HepG2 (cell line): Measurements from ENCODE around the gene TMEM80. TPM values are rescaled to one million over a fixed set of nuclear protein-coding genes. Genes with fewer than 3 reads are reported as not detected.

ENCODE experiments used
- BATF2 ChIP-seq: sonication (generic); formaldehyde crosslinking; IDR thresholded peaks from 2 replicates; pipeline ENCODE4 v1.8.0; 2022; ENCODE audit warnings: mild to moderate bottlenecking, missing genetic modification reagents, moderate library complexity
- BCL3 ChIP-seq: sonication (generic); formaldehyde crosslinking; IDR thresholded peaks from 2 replicates; pipeline ENCODE4 v1.5.1; 2020; ENCODE audit warnings: mild to moderate bottlenecking, missing genetic modification reagents, moderate library complexity
- CCDC6 ChIP-seq: sonication (generic); formaldehyde crosslinking; IDR thresholded peaks from 2 replicates; pipeline ENCODE4 v1.8.1; 2022; ENCODE audit warnings: mild to moderate bottlenecking, missing genetic modification reagents, moderate library complexity
- DR1 ChIP-seq: sonication (generic); formaldehyde crosslinking; IDR thresholded peaks from 2 replicates; pipeline ENCODE4 v1.8.0; 2021; ENCODE audit warnings: mild to moderate bottlenecking, missing genetic modification reagents, inconsistent platforms
- FOXK2 ChIP-seq: fragments of 450-650 bp; IDR thresholded peaks from 2 replicates; pipeline ENCODE4 v1.6.1; 2016
- HMGXB3 ChIP-seq: sonication (generic); formaldehyde crosslinking; IDR thresholded peaks from 2 replicates; pipeline ENCODE4 v1.4.0; 2020; ENCODE audit warnings: missing genetic modification reagents, borderline replicate concordance
- HNRNPLL ChIP-seq: fragments of 200-400 bp; formaldehyde crosslinking; IDR thresholded peaks from 2 replicates; pipeline ENCODE4 v1.6.1; 2017; ENCODE audit warnings: mild to moderate bottlenecking, low read depth, low read length; ENCODE audit not compliant: poor library complexity, severe bottlenecking
- IKZF5 ChIP-seq: IDR thresholded peaks from 2 replicates; pipeline ENCODE4 v1.6.1; 2018; ENCODE audit warnings: missing genetic modification reagents, mild to moderate bottlenecking, missing compliant biosample characterization
- IRF2 ChIP-seq: IDR thresholded peaks from 2 replicates; pipeline ENCODE4 v1.6.1; 2018; ENCODE audit warnings: missing genetic modification reagents, missing compliant biosample characterization
- LBX2 ChIP-seq: sonication (generic); formaldehyde crosslinking; IDR thresholded peaks from 2 replicates; pipeline ENCODE4 v1.5.0; 2020; ENCODE audit warnings: missing genetic modification reagents, mild to moderate bottlenecking, borderline replicate concordance
- MATR3 ChIP-seq: sonication (generic); formaldehyde crosslinking; IDR thresholded peaks from 2 replicates; pipeline ENCODE4 v1.4.0; 2020; ENCODE audit warnings: missing genetic modification reagents
- MXD4 ChIP-seq: IDR thresholded peaks from 2 replicates; pipeline ENCODE4 v1.6.1; 2016; ENCODE audit warnings: mild to moderate bottlenecking, missing biosample characterization, missing genetic modification reagents
- PHF5A ChIP-seq: IDR thresholded peaks from one replicate; pipeline ENCODE4 v1.6.1; 2018; ENCODE audit warnings: low read depth, missing genetic modification reagents; ENCODE audit not compliant: unreplicated experiment
- RBAK ChIP-seq: sonication (generic); formaldehyde crosslinking; IDR thresholded peaks from 2 replicates; pipeline ENCODE4 v1.5.1; 2020; ENCODE audit warnings: mild to moderate bottlenecking, missing genetic modification reagents
- ZBTB43 ChIP-seq: sonication (generic); formaldehyde crosslinking; conservative IDR thresholded peaks from 2 replicates; pipeline ENCODE4 v1.4.0; 2020; ENCODE audit warnings: missing genetic modification reagents
- ZMYM4 ChIP-seq: sonication (generic); formaldehyde crosslinking; IDR thresholded peaks from 2 replicates; pipeline ENCODE4 v1.8.1; 2023; ENCODE audit warnings: mild to moderate bottlenecking, missing genetic modification reagents
- ZNF235 ChIP-seq: sonication (generic); formaldehyde crosslinking; IDR thresholded peaks from 2 replicates; pipeline ENCODE4 v1.8.1; 2023; ENCODE audit warnings: mild to moderate bottlenecking, missing genetic modification reagents, borderline replicate concordance
- ZNF382 ChIP-seq: sonication (generic); formaldehyde crosslinking; IDR thresholded peaks from 2 replicates; pipeline ENCODE4 v1.5.0; 2020; ENCODE audit warnings: missing genetic modification reagents, mild to moderate bottlenecking, borderline replicate concordance
- ZNF558 ChIP-seq: sonication (generic); formaldehyde crosslinking; IDR thresholded peaks from 2 replicates; pipeline ENCODE4 v1.9.0; 2022; ENCODE audit warnings: mild to moderate bottlenecking, missing genetic modification reagents, borderline replicate concordance
- polyA plus RNA-seq, 8 experiments: library from polyadenylated mRNA; depleted of rRNA in 3 of 8; stranded (reverse) in 7 of 8; unstranded in 1 of 8; fragments of >200 nt; fragmentation: Illumina TruSeq in 4 of 8; extraction: Trizol in 4 of 8; gene quantifications; 2 replicates each; pipeline versions ENCODE4 v1.2.1 to v1.2.3, GENCODE V29; 2011 to 2016; ENCODE audit warnings: low read depth in 4 of 8, missing spikeins in 1 of 8, mixed read lengths in 1 of 8; ENCODE audit not compliant: insufficient read depth in 1 of 8
- total RNA-seq, 5 experiments: library from RNA; depleted of rRNA; stranded (reverse); fragments of >200 nt; fragmentation: Illumina TruSeq; extraction: Trizol; gene quantifications; 2 replicates each; pipeline ENCODE4 v1.2.3, GENCODE V29; 2016; ENCODE audit warnings: low read depth in 1 of 5

Gene TMEM80
- total and polyA plus RNA-seq, 2 of the 13 experiments (the other 11 are each of a cell fraction or from before 2014, with no cell fraction given), result 5.6 to 17.1 TPM

- TF ChIP-seq HMGXB3 (no peak), RBAK (no peak), ZBTB43 (peak; percentile 75), HNRNPLL (no peak), BATF2 (CRISPR knock-in tag) (no peak), MATR3 (CRISPR knock-in tag) (no peak), ZNF235 (CRISPR knock-in tag) (no peak), IKZF5 (CRISPR knock-in tag) (no peak), FOXK2 (no peak), PHF5A (CRISPR knock-in tag) (no peak), ZMYM4 (CRISPR knock-in tag) (no peak), ZNF382 (no peak), CCDC6 (CRISPR knock-in tag) (0 out of 2 replicates have a peak, but pooled peaks have one; percentile 2), BCL3 (CRISPR knock-in tag) (0 out of 2 replicates have a peak, but pooled peaks have one; percentile 39), LBX2 (CRISPR knock-in tag) (peak; percentile 79; the same call in 1 of the 2 replicates), DR1 (CRISPR knock-in tag) (peak; percentile 20; the same call in 1 of the 2 replicates), IRF2 (CRISPR knock-in tag) (no peak), ZNF558 (CRISPR knock-in tag) (peak; percentile 54; the same call in 1 of the 2 replicates), MXD4 (CRISPR knock-in tag) (peak; percentile 59; the same call in 1 of the 2 replicates)
Measured at GRCh38 chr11:694563-695287, 891 bp upstream of the TMEM80 start, which contains the start of gene DEAF1 (continued).
